UCSD-AML1 (cell line): ENCODE measurements around the gene SRGAP2B.
"Not testable (repeated sequence)": the region's sequence is repeated elsewhere in the genome, so short reads cannot be mapped to it uniquely, and the experiment has no call there.

Source experiments
- DNase-seq: peaks from one replicate; lab custom pipeline; 2025; ENCODE audit not compliant: unreplicated experiment; lab: John Stamatoyannopoulos, UW

SRGAP2B gene

DNA sequence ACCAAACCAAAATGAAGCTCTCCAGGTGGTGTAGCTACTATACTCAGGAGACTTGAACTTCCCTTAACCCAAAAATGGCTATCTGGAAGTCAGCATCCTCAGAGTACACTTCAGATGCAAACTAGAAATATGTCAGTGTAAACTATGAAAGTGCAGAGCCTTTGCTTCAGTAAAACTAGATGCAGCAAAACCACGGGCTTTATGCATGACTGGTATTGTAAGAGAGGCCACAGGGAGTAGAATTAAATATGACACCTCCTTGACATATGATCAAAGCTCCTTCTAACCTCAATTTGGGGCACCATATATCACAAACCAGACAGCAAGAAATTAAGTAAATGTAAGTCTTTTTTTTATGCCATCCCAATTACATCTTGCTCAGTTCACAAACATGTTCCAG lies 47.6 kb downstream of the SRGAP2B start:
- DNase-seq = not testable (repeated sequence)

DNA sequence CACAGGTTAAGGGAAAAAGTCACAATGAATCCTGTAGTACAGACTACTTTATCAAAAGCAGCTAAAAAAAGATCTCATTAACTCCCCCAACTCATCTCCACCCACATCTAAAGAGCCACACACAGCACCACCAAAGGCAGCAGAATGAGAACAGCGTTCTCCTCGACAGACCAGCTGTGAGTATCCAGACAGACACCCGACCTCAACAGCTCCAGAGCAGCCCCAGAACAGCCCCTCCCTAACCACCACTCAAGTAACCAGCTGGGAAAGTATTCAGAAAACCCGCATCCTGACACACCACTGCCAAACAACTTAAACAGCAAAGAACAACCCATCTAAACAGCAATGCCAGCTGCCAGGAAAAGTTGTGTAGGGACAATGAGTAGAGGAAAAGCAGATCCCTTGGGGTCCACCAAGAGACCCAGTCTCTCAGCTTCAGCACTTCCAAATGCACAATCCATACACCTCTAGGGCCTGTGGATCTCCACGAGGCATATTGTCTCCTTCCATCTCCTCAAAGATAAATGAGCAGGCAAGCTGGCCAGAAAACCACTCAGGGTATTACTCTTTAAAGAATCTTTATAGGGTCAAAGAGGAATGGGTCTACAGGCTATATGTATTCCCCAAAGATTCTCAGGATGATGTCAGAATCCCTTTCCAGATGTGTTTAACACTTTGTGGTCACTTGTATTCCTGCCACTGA lies 49.4 kb downstream of the SRGAP2B start:
- DNase-seq = not testable (repeated sequence)

DNA sequence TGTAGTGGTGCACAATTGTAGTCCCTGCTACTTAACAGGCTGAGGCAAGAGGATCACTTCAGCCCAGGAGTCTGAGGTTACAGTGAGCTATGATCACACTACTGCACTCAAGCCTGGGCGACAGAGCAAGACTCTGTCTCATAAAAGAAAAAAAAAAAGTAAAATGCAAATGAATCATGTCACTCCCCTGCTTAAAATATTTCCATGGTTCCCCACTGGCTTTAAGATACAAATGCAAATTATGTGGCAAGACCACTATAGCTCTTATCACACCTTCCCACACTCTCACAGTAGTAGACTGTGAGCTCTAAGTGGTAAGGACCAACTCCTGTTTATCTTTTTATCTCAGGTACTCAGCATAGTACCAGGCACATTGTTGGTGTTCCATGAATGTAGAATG lies 53.6 kb downstream of the SRGAP2B start:
- not testable (repeated sequence) for DNase-seq

DNA sequence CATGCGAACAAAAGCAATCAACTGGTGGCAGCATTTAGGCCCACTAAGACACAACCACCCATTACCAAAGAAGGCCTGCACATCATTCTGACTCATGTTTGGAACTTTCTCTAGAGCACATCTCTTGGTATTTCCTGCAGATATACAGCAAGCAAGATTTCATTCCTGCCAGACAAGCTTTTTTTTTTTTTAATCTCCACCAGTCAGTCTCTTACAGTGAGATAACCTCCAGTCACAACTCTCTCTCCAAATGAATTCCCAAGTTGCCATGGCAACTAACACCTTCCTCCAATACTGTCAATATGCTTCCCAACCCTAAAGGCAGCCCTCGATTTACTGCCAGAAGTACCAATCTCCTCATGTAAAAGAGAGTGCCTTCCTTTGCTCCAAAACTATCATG lies 59.1 kb downstream of the SRGAP2B start:
- not testable (repeated sequence) for DNase-seq

DNA sequence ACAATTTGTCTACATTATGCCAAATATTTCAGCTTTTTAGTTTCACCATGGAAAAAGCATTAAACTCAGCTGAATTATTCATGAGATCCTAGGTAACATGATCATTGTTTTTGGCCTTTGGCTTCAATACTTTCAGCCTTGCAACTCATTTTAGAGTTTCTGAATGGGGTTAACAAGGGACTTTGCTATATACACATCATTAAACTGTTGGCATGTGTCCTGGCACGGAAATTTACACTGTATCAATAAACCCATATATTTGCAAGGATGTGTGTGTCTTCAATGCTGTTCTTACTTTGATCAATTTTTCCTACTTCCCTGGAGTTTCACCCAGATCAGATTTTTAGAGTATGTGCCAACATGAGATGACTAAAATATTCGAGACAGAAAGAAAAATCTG lies 61.6 kb downstream of the SRGAP2B start:
- not testable (repeated sequence) for DNase-seq

DNA sequence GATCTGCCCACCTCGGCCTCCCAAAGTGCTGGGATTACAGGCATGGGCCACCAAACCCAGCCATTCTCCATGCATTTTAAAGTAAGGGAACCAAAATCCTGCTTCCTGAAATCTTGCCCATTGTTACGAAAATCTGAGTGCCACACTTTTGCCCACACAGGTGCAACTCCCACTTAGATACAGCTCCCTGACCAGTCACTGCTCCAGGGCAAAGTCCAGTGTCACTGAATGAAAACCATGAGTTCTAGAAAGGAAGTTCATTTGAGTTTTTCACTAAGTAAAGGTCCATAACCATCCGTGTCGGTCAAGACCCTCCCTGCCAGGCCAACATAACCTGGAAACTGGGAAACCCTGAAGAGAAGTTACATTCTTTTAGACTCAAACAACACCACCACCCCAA lies 67.9 kb downstream of the SRGAP2B start:
- not testable (repeated sequence) for DNase-seq

DNA sequence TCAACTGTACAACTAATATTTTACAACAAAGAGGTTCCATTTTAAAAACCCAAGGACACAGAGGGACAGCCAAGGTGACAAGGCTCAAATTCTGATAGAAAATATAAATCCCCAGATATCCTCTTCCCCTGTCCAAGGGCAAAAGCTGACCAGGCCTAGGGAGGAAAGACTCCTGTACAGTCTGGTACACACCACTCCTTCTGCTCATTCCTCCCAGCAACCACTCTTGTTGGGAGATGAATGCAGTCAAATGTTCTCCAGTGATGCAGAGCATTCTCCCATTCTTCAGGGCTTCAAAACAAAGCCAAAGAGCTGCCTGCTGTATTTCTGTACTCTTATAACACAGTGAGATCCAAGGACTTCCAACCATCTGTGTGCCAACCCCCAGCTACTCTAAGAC lies 69.8 kb downstream of the SRGAP2B start:
- not testable (repeated sequence) for DNase-seq

DNA sequence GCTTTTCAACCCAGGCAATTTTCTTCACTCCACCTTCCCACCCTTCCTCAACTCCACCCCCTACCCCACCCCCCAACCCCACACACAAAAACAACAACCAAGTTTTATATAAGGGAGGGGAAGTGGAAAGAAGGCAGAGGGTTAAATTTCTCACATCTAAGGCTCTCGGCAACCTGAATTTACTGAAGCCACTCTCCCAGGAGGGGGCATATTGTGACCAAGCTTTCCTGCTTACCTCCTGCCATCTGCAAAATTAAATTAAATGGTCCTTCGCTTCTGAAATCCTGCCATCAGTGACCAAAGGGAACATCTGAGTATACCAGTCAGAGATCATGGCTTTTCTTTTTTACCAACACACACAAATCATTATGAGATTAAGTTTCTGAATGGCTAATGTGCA lies 72.9 kb downstream of the SRGAP2B start:
- DNase-seq = not testable (repeated sequence)

DNA sequence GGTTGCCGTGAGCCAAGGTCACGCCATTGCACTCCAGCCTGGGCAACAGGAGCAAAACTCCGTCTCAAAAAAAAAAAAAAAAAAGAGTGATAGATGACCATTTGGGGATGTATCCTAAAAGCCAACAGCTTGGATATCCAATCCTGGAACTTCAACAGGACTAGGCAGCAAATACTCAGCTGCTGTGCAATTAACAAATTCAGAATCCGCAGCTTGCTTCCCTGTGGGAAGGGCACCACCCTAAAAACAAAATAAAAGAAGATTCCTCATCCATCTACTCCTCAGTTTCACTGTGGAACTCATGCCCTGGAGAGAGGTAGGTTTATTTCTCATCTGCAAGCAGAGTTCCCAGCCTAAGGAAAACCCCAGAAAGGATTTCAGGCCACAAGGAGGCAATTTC lies 73.4 kb downstream of the SRGAP2B start:
- DNase-seq = not testable (repeated sequence)

DNA sequence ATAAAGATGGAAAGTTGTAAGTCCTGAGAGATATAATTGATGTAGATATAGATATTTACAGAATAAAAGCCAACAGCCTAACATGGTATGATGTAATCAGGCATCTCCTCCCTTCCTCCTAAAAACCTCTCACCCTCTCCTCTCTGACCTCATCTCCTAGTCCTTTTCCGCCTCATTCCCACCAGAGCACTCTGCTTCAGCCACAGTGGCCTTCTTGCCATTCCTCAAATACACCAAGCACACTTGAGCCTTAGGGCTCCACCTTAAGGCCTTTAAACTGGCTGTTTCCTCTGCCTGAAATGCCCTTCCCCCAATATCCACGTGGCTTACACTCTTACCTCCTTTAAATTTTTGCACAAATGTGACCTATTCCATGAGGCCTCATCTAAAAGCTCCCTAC lies 75.4 kb downstream of the SRGAP2B start:
- DNase-seq = not testable (repeated sequence)

DNA sequence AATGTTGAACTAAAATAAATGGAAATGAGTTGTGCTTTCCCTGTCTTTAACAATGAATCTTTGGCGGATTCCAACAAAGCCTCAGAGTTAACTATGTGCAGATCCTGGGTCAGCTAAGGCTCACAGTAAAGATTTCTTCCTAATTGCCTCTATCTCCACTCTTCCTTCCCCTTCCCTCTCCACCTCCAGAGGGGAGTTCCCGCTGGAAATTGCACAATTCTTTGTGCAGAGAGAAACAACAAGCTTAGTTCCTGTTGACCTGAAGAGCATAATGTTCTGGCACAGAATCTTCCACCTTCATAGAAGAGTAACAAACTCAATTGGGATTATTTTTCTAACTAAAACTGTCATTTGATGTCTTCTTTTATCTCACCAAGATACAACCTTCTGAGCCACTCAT lies 77.4 kb downstream of the SRGAP2B start:
- not testable (repeated sequence) for DNase-seq

DNA sequence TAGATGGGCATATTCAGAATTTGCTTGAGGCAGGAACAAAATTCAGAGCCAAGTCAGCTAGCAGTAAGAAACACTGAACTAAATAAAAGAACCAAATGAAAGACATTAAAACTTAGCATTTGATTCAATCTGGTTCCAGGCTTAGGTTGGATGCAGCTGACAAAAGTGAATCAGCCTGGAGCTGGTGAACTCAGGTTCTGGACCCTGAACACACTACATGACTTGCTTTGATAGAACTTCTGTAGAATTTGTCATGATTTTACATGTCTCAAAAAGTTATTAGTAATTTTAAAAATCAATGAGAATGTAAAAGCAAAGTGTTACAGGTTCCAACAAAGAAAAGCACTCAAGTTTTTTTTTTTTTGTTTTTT lies 78.7 kb downstream of the SRGAP2B start:
- not testable (repeated sequence) for DNase-seq

DNA sequence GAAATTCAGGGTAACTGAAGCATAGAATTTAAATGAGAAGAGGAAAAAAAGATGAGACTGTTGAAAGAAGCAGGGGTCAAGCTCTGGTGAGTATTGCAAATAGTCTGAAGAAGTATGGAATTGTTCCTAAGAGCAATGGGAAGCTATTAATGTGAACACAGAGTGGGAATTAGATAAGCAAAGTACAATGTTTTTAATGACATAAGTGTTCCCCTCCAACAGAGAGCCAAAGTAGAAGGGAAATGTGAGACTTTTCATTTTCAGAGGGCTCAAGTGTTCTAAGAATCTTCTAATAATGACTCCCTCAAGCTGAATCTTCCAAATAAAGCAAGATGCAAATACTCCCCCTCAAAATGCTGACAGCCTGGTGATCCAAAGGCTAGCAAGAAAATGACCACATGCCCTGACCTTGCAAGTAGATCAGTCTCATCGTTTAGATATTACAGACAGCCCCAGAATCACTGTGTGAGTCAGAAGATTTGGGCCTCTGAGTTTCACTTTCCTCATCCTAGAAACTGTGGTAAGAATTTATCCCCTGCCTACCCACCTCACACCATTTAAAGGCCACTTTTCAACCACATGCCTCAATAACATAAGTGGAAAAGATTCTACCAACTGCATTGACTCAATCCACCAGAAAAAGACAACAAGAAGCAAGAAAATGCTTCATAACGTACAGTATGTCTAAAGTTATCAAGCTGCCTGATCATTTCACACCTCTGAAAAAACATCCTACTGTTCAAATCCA lies 79.2 kb downstream of the SRGAP2B start:
- not testable (repeated sequence) for DNase-seq

DNA sequence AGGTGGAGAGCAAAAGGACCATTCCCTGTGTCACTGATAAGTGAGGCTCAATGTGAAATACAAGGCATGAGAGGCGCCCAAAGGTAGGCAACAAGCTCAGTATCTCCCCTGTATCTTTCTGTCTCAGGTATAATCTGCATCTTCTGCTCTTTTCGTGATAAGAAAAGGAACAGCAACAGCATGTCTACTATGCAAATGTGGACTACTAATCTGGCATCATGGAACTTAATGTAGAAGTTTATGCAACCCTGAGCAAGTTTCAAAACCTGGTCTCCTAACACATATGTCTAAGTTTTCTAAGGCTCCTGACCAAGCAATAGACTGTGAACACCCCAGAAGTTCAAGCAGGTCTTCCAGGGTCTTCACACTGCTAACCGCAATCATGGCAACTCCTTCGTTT lies 81.8 kb downstream of the SRGAP2B start:
- DNase-seq = not testable (repeated sequence)

DNA sequence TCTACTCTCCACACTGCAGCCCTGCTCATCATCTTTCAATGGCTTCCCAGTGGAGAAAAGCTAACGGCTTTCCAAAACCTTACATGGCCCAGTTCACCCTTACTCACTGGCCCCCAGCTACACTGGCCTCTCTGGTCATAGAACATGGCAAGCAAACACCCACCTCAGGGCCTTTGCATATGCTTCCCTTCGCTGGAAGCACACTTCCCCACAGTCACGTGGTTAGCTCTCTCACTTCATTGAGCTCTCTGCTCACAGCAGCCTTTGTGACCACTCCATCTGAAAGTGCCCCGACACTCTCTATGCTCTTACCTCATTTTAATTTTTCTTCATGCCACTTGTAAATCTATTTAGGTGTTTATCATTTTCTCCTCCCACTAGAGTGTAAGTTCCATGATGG lies 83.3 kb downstream of the SRGAP2B start:
- DNase-seq = not testable (repeated sequence)

DNA sequence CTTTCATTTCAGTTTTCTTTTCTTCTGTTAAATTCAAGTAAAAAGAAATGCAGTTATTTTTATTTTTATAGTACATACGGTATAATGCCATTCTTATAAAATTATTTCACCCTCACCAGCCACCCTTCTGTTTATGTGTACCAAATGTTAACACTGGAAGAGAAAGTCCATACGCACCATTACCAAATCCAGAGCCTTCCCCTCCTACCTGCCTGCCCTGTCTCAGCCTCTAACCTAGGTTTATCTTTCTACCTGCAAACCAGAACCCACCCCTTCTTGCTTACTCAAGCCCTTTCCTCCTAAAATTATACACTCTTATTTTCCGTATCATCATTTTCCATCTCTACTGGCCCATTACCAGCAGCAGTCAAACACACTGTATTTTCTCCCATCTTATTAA lies 84.5 kb downstream of the SRGAP2B start:
- DNase-seq = not testable (repeated sequence)

DNA sequence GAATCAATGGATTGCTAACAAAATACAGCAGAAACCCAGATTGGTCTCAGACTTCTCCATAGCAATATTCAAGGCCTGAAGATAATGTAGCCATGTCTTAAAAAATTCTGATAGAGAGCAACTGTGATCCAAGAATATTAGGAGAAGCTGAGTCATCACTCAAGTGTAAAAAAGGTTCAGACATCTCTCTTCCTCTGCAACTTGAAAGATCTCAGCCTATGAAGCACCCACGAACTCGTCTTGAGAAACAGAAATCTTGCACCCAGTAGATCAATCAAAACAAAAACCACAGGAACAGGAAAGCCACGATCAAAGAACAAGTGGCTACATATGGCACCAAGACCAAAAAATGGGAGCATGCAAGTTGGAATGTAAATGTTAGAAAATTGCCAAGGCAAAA lies 85.2 kb downstream of the SRGAP2B start:
- DNase-seq = not testable (repeated sequence)

DNA sequence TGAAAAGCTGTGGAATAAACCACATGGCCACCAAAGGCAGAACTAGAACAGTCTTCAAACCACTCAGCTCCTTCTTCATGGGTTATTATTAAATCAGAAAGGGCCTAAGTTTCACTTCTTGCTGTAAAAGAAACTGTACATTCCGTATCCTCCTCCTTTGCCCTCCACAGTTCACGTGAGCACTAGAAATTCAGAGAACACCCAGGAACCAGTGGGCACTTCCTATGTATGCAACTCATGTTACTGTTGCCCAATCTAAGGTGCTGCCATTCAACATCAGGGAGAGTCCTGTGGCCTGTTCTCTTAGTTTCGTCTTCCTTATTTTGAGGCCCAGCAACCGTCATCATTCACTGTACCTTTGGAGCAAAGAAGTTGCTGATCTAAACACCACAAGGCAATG lies 86.7 kb downstream of the SRGAP2B start:
- DNase-seq = not testable (repeated sequence)

DNA sequence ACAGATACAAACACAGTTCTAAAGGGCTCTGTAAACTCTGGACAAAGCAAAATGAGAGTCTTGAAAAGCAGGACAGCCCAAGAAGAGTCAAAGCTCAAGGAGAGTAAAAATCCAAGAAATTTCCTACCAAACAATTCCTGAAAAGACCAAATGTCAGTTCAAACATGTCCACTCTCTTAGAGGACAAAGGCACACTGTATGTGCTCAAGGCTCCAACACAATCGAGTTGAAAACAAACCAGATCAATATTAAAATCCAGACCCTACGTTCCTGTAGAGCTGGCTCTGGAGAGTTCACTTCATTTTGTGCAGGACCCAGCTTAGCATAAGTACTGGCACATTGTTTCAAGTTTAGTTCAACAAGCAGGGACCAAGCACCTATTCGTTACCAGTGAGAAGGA lies 90.0 kb downstream of the SRGAP2B start:
- not testable (repeated sequence) for DNase-seq

DNA sequence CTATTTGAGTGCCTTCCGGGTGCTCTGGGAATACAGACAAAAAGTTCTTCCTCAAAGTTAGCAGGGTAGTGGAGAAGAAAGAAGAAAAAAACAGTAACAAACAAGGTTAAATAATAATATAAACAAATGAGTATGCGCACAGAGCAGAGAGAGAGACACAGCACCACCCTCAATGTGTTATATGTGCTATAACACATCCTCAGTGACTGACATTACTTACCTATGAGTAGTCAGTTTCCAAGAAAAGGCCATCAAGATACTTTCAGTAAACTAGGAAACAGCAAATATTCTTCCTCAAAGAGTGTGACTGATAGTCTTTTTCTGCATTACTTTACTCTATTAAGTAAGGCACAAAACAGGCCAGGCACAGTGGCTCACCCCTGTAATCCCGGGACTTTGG lies 93.7 kb downstream of the SRGAP2B start:
- not testable (repeated sequence) for DNase-seq

DNA sequence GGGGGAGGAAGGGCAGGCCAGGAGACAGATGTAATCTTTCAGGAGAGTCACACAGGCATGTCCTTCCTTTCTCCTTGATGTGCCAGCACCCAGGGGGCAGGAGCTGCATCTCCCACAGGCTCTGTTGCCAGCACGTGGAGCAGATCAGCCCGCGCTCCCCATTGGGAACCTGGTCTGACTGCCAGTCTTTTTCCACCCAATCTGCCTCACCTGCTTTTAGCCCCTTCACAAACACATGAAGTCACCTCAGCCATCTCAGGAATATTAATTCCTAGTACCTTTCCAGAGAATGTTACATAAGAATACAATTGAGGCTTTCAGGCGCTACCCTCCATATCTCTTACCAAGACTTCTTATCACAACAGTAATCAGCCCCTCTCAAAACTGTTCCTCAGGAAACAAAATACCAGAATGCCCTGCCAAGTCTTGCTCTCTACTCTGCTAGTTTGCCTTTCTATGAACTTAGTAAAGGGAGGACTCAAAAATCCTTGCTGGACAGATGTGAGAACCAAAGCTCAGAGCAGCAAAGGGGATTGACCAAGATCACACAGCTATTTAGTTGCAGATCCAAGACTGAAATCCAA lies 94.3 kb downstream of the SRGAP2B start:
- not testable (repeated sequence) for DNase-seq
